ENCODE data around the gene RFX2. TPM values are rescaled to one million over a fixed set of nuclear protein-coding genes. Genes with fewer than 3 reads are reported as not detected.
A peak's percentile ranks its signal among the peaks of the same experiment; 100 is the strongest.

Gene RFX2
- total RNA-seq, 4 donors from 2014 or later = 25.5 to 49.9 (median 32.8) TPM

GRCh38 chr19:6062274-6062673 lies 48.0 kb downstream of the RFX2 start:
- no peak overlapping the region for H3K4me3 ChIP-seq
- peak overlapping the region; percentile 92 to 94 (median 94) for H3K27ac ChIP-seq (replicated peaks in 1 of 4)
- no peaks in the 10 kb centered on the region for H3K36me3 ChIP-seq
- H3K9me3 ChIP-seq = no peaks in the 10 kb centered on the region
- H3K4me1 ChIP-seq = peaks cover 89 to 100% (median 100%) of the 10 kb centered on the region in 4 donors
- intact Hi-C loops (cut with DNase I) = no loop called here
- WGBS = 37% methylated on average over 11 of the region's 11 CpGs
- no peaks in the 10 kb centered on the region for H3K27me3 ChIP-seq
- DNase-seq (ENCODE audit: extremely low spot score) = no peak
- no peak for TF ChIP-seq CTCF (IDR thresholded peaks at IDR 0.05)
- TF ChIP-seq EP300 (IDR thresholded peaks at IDR 0.05) = no peak
- TF ChIP-seq POLR2A (IDR thresholded peaks at IDR 0.05; ENCODE audit: low read depth) = no peak
- peak; percentile 69 to 71 for TF ChIP-seq POLR2AphosphoS5 (IDR thresholded peaks at IDR 0.05)

- intact Hi-C loops (cut with DNase I) = no loop called here
- DNase-seq (ENCODE audit: extremely low spot score) = peak; percentile 94
- no peaks in the 10 kb centered on the region for H3K9me3 ChIP-seq
- peak overlapping the region; percentile 92 to 94 (median 94) for H3K27ac ChIP-seq (replicated peaks in 1 of 4)
- peaks cover 88 to 100% (median 100%) of the 10 kb centered on the region in 4 donors for H3K4me1 ChIP-seq
- H3K4me3 ChIP-seq = peak overlapping the region; percentile 27 to 51 (median 32)
- TF ChIP-seq POLR2AphosphoS5 (IDR thresholded peaks at IDR 0.05) = peak; percentile 91 to 96
- TF ChIP-seq CTCF (IDR thresholded peaks at IDR 0.05) = no peak
- TF ChIP-seq EP300 (IDR thresholded peaks at IDR 0.05) = peak; percentile 59
- H3K36me3 ChIP-seq = no peaks in the 10 kb centered on the region
- H3K27me3 ChIP-seq = no peaks in the 10 kb centered on the region
- 46% methylated on average over 16 of the region's 16 CpGs for WGBS
These were observed 48.7 kb downstream of the RFX2 start for GRCh38 chr19:6061376-6062130.

- Histone ChIP-seq H3K4me3 (peak overlapping the region; percentile 27 to 51 (median 32)), H3K36me3 (no peaks in the 10 kb centered on the region), H3K27me3 (no peaks in the 10 kb centered on the region), H3K27ac (replicated peaks in 1 of 4) (peak overlapping the region; percentile 92 to 94 (median 94)), H3K9me3 (no peaks in the 10 kb centered on the region), H3K4me1 (peaks cover 88 to 100% (median 100%) of the 10 kb centered on the region in 4 donors)
- WGBS = 53% methylated on average over 21 of the region's 21 CpGs
- intact Hi-C loops (cut with DNase I) = no loop called here
- TF ChIP-seq POLR2A (IDR thresholded peaks at IDR 0.05; ENCODE audit: low read depth) = no peak
- TF ChIP-seq CTCF (IDR thresholded peaks at IDR 0.05) = peak in 1 of 3 experiments; percentile 4
- TF ChIP-seq POLR2AphosphoS5 (IDR thresholded peaks at IDR 0.05) = no peak
- peak; percentile 91 for DNase-seq (ENCODE audit: extremely low spot score)
These were observed 49.5 kb downstream of the RFX2 start for GRCh38 chr19:6060600-6061375.

- Histone ChIP-seq H3K9me3 (no peaks in the 10 kb centered on the region), H3K27me3 (no peaks in the 10 kb centered on the region), H3K4me3 (peak overlapping the region; percentile 27 to 51 (median 32)), H3K4me1 (peaks cover 83 to 100% (median 100%) of the 10 kb centered on the region in 4 donors), H3K36me3 (no peaks in the 10 kb centered on the region), H3K27ac (replicated peaks in 1 of 4) (peak overlapping the region; percentile 92 to 94 (median 94))
- TF ChIP-seq CTCF (IDR thresholded peaks at IDR 0.05) (no peak), POLR2AphosphoS5 (IDR thresholded peaks at IDR 0.05) (no peak), EP300 (IDR thresholded peaks at IDR 0.05) (no peak), POLR2A (IDR thresholded peaks at IDR 0.05; ENCODE audit: low read depth) (no peak)
- no peak for DNase-seq (ENCODE audit: extremely low spot score)
- 75% methylated on average over 4 of the region's 4 CpGs for WGBS
- intact Hi-C loops (cut with DNase I) = no loop called here
These were observed 50.2 kb downstream of the RFX2 start for GRCh38 chr19:6059988-6060599.
